OCI-LY3 (cell line): Measurements from ENCODE around the gene SP5.

ENCODE experiments used
- H2AFZ ChIP-seq: fragments of 200-600, 300-600 bp; shearing (Covaris generic); 2 replicates; pipeline ENCODE4 v1.6.0; 2014; ENCODE audit warnings: antibody characterized with exemption, low read depth, low read length
- H3K27ac ChIP-seq: fragments of 200-600, 300-600 bp; sonication (generic); 2 replicates; pipeline ENCODE4 v1.5.1; 2014; ENCODE audit warnings: mild to moderate bottlenecking, low read length, moderate library complexity, mixed read lengths
- H3K27me3 ChIP-seq: fragments of 200-600, 300-600 bp; sonication (generic); 2 replicates; pipeline ENCODE4 v1.6.1; 2014; ENCODE audit warnings: low read depth, low read length, mixed read lengths
- H3K36me3 ChIP-seq: fragments of 200-600, 300-600 bp; sonication (generic); replicated peaks from 2 replicates; pipeline ENCODE3; 2014; ENCODE audit warnings: low read depth, low read length, mixed read lengths
- H3K4me1 ChIP-seq: fragments of 300-600, 200-600 bp; sonication (generic); 2 replicates; pipeline ENCODE4 v1.6.1; 2014; ENCODE audit warnings: low read length, mixed read lengths
- H3K4me2 ChIP-seq: fragments of 200-600, 300-600 bp; sonication (generic); 2 replicates; pipeline ENCODE4 v1.6.1; 2014; ENCODE audit warnings: low read length, mixed read lengths
- H3K4me3 ChIP-seq: fragments of 300-600, 200-600 bp; sonication (generic); 2 replicates; pipeline ENCODE4 v1.5.1; 2014; ENCODE audit warnings: antibody characterized with exemption, mild to moderate bottlenecking, low read length, moderate library complexity
- H3K79me2 ChIP-seq: fragments of 300-600, 200-600 bp; shearing (Covaris generic); 2 replicates; pipeline ENCODE4 v1.6.1; 2014; ENCODE audit warnings: mild to moderate bottlenecking, low read length, mixed read lengths
- H3K9ac ChIP-seq: fragments of 300-600, 200-600 bp; shearing (Covaris generic); 2 replicates; pipeline ENCODE4 v1.6.0; 2014; ENCODE audit warnings: mild to moderate bottlenecking, low read length, moderate library complexity
- H3K9me3 ChIP-seq: fragments of 200-600, 300-600 bp; shearing (Covaris generic); 2 replicates; pipeline ENCODE4 v1.6.1; 2014; ENCODE audit warnings: low read length, mixed read lengths; ENCODE audit not compliant: insufficient read depth
- H4K20me1 ChIP-seq: fragments of 200-600, 300-600 bp; sonication (generic); 2 replicates; pipeline ENCODE4 v1.6.1; 2016; ENCODE audit warnings: low read length, mixed read lengths; ENCODE audit not compliant: insufficient read depth
- EZH2phosphoT487 ChIP-seq: fragments of 200-600 bp; shearing (Covaris generic); IDR thresholded peaks from 2 replicates; pipeline ENCODE4 v1.6.1; 2018; ENCODE audit warnings: antibody characterized with exemption, mixed run types, low read depth
- TF ChIP-seq, protein P1 (sequence below): fragments of 200-600, 300-600 bp; sonication (generic); IDR thresholded peaks from 2 replicates; pipeline ENCODE4 v1.5.1; 2014; ENCODE audit warnings: antibody characterized with exemption, low read length, low read depth

The SP5 gene

DNA sequence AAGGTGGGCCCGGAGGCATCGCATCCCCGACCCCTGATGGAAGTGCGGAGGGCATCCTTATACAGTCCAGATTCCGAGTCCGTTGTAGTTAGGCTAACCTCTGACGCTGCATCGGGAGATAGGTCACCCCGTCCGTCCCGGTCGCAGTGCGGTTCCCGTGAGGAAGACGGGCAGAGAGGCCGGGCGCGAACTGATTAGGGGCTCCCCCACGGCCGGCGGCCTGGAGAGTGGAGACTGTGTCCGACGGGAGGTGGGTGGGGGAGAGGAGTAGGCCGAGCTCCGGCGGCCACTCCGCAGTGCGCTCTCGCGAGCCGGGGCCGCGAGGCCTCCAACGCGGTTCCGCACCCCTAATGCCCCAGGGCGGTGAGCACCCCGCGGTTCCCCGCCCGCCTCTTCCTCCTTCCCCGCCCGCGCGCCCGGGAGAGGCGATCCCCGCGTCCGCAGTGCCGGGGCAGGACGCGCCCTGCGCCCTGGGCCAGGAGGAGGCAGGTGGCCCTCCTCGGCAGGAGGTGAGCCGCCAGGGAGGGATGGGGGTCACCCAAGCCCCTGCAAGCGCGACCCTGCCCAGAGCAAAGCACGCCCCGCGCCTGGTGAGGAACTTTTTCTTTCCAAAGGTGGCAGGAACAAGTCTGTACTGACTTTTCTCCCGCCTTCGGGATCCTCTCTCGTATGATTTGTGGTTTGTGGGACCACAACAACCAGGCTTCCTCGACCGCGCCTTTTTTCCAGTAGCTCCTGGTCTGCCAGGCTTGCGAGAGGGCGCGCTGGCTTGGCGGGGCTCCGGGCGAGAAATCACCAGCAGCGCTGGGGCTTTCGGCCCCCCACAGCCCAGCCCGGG lies 1.4 kb upstream of the SP5 start:
- Histone ChIP-seq H3K27me3 (peaks cover 5% of the 10 kb centered on the region), H3K4me1 (no peaks in the 10 kb centered on the region), H2AFZ (no peak overlapping the region), H3K4me2 (no peak overlapping the region), H4K20me1 (no peaks in the 10 kb centered on the region), H3K79me2 (no peaks in the 10 kb centered on the region), H3K9ac (no peak overlapping the region), H3K36me3 (no peaks in the 10 kb centered on the region), H3K4me3 (no peak overlapping the region), H3K9me3 (no peaks in the 10 kb centered on the region), H3K27ac (no peak overlapping the region)
- TF ChIP-seq, protein P1, sequence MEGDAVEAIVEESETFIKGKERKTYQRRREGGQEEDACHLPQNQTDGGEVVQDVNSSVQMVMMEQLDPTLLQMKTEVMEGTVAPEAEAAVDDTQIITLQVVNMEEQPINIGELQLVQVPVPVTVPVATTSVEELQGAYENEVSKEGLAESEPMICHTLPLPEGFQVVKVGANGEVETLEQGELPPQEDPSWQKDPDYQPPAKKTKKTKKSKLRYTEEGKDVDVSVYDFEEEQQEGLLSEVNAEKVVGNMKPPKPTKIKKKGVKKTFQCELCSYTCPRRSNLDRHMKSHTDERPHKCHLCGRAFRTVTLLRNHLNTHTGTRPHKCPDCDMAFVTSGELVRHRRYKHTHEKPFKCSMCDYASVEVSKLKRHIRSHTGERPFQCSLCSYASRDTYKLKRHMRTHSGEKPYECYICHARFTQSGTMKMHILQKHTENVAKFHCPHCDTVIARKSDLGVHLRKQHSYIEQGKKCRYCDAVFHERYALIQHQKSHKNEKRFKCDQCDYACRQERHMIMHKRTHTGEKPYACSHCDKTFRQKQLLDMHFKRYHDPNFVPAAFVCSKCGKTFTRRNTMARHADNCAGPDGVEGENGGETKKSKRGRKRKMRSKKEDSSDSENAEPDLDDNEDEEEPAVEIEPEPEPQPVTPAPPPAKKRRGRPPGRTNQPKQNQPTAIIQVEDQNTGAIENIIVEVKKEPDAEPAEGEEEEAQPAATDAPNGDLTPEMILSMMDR = no peak
- TF ChIP-seq EZH2phosphoT487 = no peak

DNA sequence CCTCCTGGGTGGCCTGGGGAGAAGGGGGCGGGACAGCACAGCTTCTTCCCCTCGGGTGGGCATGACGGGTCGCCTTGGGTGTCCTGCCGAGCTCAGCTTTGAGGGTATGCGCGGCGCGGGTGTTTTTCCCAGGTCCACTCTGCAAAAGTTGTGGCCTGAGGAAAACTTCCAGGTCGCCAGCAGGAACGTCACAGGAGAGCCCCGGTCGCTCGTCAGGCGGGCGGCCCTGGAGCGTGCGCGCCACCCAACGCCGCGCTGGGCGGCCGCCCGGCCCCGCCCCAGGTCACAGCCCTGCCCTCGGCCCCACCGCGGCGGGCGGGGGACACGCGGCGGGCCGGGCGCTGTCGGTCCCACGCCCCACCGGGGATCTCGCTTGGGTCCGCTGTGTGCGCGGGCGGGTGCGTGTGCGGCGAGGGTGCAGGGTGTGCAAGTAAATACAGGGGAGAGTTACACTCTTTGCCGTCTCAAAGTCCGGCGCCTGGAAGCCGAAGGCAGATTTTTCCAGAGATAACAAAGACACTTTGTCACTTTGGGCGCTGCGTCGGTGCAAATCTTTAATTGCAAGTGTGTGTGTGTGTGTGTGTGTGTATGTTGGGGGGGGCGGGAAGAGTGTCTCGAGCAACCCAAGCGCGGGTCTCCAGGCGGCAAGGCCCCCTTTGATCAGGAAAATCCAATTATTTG lies 616 bp upstream of the SP5 start:
- H3K9ac ChIP-seq = no peak overlapping the region
- H3K36me3 ChIP-seq = no peaks in the 10 kb centered on the region
- H3K79me2 ChIP-seq = no peaks in the 10 kb centered on the region
- peaks cover 6% of the 10 kb centered on the region; the same call in 1 of the 2 replicates for H3K27me3 ChIP-seq
- no peak overlapping the region for H3K4me2 ChIP-seq
- no peaks in the 10 kb centered on the region for H3K4me1 ChIP-seq
- no peak overlapping the region for H2AFZ ChIP-seq
- H4K20me1 ChIP-seq = no peaks in the 10 kb centered on the region
- no peak overlapping the region for H3K4me3 ChIP-seq
- TF ChIP-seq EZH2phosphoT487 = no peak
- TF ChIP-seq, protein P1 = no peak
- H3K9me3 ChIP-seq = no peaks in the 10 kb centered on the region
- no peak overlapping the region for H3K27ac ChIP-seq

DNA sequence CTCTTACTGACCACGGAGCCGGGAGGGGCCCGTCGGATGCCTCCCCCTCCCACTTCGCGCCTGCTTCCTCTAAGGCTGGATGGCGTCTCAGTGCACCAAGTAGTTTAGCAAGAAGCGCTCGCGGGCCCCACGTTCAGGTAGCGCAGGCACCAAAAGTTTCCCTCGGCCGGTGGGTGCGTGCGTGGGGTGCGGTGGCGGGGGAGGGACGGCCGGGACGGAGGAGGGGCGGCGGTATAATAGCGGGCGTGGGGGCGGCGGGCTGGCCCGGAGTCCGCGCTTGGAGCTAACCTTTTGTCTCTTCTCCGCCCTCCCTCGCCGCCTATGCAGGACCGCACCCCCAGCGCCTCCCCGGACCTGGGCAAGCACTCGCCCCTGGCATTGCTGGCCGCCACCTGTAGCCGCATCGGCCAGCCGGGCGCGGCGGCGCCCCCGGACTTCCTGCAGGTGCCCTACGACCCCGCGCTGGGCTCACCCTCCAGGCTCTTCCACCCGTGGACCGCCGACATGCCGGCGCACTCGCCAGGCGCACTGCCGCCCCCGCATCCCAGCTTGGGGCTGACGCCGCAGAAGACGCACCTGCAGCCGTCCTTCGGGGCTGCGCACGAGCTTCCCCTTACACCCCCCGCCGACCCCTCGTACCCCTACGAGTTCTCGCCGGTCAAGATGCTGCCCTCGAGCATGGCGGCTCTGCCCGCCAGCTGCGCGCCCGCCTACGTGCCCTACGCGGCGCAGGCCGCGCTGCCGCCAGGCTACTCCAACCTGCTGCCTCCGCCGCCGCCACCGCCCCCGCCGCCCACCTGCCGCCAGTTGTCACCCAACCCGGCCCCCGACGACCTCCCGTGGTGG lies 1.0 kb downstream of the SP5 start:
- no peaks in the 10 kb centered on the region for H3K9me3 ChIP-seq
- peaks cover 8% of the 10 kb centered on the region; the same call in 1 of the 2 replicates for H3K27me3 ChIP-seq
- H2AFZ ChIP-seq = no peak overlapping the region
- TF ChIP-seq, protein P1 = no peak
- no peak for TF ChIP-seq EZH2phosphoT487
- no peak overlapping the region for H3K9ac ChIP-seq
- no peaks in the 10 kb centered on the region for H3K4me1 ChIP-seq
- no peak overlapping the region for H3K27ac ChIP-seq
- H3K4me3 ChIP-seq = no peak overlapping the region
- no peaks in the 10 kb centered on the region for H3K79me2 ChIP-seq
- no peaks in the 10 kb centered on the region for H3K36me3 ChIP-seq
- no peak overlapping the region for H3K4me2 ChIP-seq
- no peaks in the 10 kb centered on the region for H4K20me1 ChIP-seq
